BLaER1 (cell line): ENCODE results near the gene MEGF9.
"Not testable (repeated sequence)": the region's sequence is repeated elsewhere in the genome, so short reads cannot be mapped to it uniquely, and the experiment has no call there.

ENCODE experiments used
- H3K27ac ChIP-seq: shearing (Covaris generic); formaldehyde crosslinking; 2 replicates; pipeline ENCODE4 v1.8.1; 2022
- H3K27me3 ChIP-seq: shearing (Covaris generic); formaldehyde crosslinking; 2 replicates; pipeline ENCODE4 v1.8.1; 2022
- H3K36me3 ChIP-seq: shearing (Covaris generic); formaldehyde crosslinking; 2 replicates; pipeline ENCODE4 v1.8.1; 2022
- H3K4me1 ChIP-seq: shearing (Covaris generic); formaldehyde crosslinking; 2 replicates; pipeline ENCODE4 v1.8.1; 2022
- H3K4me2 ChIP-seq: shearing (Covaris generic); formaldehyde crosslinking; 2 replicates; pipeline ENCODE4 v1.8.1; 2022
- H3K4me3 ChIP-seq: shearing (Covaris generic); formaldehyde crosslinking; 2 replicates; pipeline ENCODE4 v1.8.1; 2022
- H3K9ac ChIP-seq: shearing (Covaris generic); formaldehyde crosslinking; 2 replicates; pipeline ENCODE4 v1.8.1; 2022
- H3K9me3 ChIP-seq: shearing (Covaris generic); formaldehyde crosslinking; 2 replicates; pipeline ENCODE4 v1.8.1; 2022
- H4K20me1 ChIP-seq: shearing (Covaris generic); formaldehyde crosslinking; 2 replicates; pipeline ENCODE4 v1.8.1; 2022
- Cebpa-rat ChIP-seq: shearing (Covaris generic); IDR thresholded peaks from 2 replicates; pipeline ENCODE4 v1.8.1; 2022

MEGF9 gene

DNA sequence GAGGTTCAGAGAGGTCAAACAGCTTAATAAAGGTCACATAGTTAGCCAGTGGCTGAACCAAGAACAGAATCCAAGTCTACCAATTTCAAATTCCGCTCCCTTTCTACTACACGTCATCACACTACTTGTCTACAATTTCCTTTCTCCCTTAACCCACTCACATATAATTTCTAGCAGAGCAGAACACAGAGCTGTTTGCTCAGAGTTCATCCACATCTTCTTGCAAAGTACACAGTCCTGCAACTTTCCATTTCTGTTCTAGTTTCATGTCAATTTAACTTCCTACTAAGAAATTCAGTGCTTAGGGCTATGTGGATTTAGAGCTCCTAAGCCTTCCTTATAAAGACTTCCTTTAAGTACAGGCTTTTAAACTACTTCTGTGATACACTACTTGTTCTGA, 61.3 kb downstream of the MEGF9 start:
- H3K4me3 ChIP-seq: no peak overlapping the region
- H3K27ac ChIP-seq: no peak overlapping the region
- no peak for TF ChIP-seq Cebpa-rat
- no peaks in the 10 kb centered on the region for H3K9me3 ChIP-seq
- H3K27me3 ChIP-seq: no peaks in the 10 kb centered on the region
- peaks cover 4% of the 10 kb centered on the region for H3K36me3 ChIP-seq
- H4K20me1 ChIP-seq: no peaks in the 10 kb centered on the region
- no peaks in the 10 kb centered on the region for H3K4me1 ChIP-seq
- H3K9ac ChIP-seq: no peak overlapping the region
- no peak overlapping the region for H3K4me2 ChIP-seq

DNA sequence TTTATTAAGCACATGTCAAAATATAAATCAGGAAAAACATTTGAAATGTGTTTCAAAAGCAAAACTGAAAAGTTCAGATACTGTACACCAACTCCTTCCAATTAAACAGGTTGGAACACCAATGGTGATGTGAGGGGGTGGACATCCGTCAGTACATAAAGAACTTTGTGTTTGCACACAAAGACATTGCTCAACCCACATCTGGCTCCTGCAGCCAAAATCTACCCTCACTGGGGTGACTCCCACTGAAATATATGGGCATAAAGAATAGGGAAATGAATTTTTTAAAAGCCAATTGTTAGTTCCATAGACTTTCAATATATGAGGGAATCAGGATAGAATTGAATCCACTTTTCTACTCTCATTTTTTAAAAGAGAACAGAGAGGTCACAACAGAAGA, 63.9 kb downstream of the MEGF9 start:
- TF ChIP-seq Cebpa-rat: no peak
- H3K36me3 ChIP-seq: peaks cover 4% of the 10 kb centered on the region

DNA sequence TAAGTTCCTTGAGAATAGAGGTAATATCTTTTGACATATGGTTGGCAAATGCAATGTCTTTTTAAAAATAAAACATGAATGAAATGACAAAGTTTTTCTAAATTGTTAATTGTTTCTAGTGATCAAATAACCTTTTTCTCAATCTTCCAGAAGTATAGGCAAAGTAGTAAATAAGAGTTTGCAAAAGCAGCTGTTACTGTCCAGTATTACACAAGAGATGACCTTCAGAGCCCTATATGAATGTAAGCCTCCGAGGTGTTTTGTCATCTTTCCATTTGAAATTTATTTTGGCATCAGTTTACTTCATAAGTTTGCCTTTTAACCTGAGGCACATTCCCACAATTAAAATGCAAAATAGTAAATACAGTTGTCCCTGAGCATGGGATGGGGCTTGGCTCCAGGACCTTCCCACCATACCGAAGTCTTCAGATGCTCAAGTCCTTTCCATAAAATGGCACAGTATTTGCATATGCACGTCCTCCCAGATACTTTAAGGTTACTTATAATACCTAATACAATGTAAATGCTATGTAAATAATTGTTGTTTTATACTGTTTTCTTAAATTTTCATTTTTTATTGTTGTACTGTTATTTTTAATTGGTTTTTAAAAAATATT, 65.6 kb downstream of the MEGF9 start:
- Histone ChIP-seq H3K4me3 (no peak overlapping the region), H3K9ac (no peak overlapping the region), H3K4me2 (no peak overlapping the region), H3K27me3 (no peaks in the 10 kb centered on the region), H3K27ac (no peak overlapping the region), H3K4me1 (no peaks in the 10 kb centered on the region), H4K20me1 (no peaks in the 10 kb centered on the region), H3K9me3 (no peaks in the 10 kb centered on the region), H3K36me3 (peaks cover 4% of the 10 kb centered on the region)
- no peak for TF ChIP-seq Cebpa-rat

More for the DNA sequence above, 63.9 kb downstream of the MEGF9 start:
- no peaks in the 10 kb centered on the region for H4K20me1 ChIP-seq
- no peak overlapping the region for H3K9ac ChIP-seq
- no peaks in the 10 kb centered on the region for H3K9me3 ChIP-seq
- H3K4me1 ChIP-seq: no peaks in the 10 kb centered on the region
- H3K4me2 ChIP-seq: no peak overlapping the region
- H3K27me3 ChIP-seq: no peaks in the 10 kb centered on the region
- no peak overlapping the region for H3K4me3 ChIP-seq
- no peak overlapping the region for H3K27ac ChIP-seq

DNA sequence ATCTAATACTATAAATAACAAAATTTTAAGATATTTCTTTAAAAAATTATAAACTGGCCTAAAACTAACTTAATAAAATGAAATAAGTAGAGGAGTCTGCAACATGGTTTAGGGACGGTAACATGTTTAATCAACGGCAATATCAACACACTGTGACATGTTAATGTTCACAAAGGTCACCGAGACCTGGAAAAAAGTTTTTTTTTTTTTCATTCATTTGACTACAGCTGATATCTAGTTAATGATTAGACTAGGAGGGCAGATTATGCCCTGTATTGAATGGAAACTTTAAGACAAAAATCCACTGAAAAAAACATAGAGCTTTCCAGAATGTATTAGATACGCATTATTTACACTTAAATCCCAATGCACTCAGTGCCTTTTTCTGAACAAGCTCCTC, 67.3 kb downstream of the MEGF9 start:
- Histone ChIP-seq H3K9ac (no peak overlapping the region), H3K27ac (no peak overlapping the region), H3K27me3 (no peaks in the 10 kb centered on the region), H3K9me3 (no peaks in the 10 kb centered on the region), H3K4me2 (no peak overlapping the region), H3K36me3 (peaks cover 4% of the 10 kb centered on the region), H3K4me1 (no peaks in the 10 kb centered on the region), H3K4me3 (no peak overlapping the region), H4K20me1 (no peaks in the 10 kb centered on the region)
- TF ChIP-seq Cebpa-rat: no peak

DNA sequence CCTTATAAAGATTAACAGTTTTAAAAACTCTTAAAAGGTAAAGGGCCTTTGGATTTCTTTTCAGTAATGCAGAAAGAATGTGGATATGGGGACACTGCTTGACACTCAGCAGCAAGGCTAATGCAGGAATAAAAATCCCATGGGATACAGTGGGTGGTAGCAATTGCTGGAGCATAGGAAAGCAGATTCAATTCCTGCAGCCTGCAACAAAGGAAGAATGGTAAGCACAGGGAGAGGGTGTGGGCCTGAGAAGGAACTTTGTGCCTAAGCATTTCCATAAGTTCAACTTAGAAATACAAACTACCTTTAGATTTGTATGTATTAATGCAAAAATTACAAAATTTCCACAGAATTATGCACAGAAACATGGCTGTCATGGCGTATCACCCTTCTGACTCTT, 68.5 kb downstream of the MEGF9 start:
- no peak overlapping the region for H3K4me3 ChIP-seq
- no peak overlapping the region for H3K9ac ChIP-seq
- H3K4me1 ChIP-seq: no peaks in the 10 kb centered on the region
- H3K9me3 ChIP-seq: peaks cover 6% of the 10 kb centered on the region; the same call in 1 of the 2 replicates
- no peak for TF ChIP-seq Cebpa-rat
- H4K20me1 ChIP-seq: no peaks in the 10 kb centered on the region
- peaks cover 11% of the 10 kb centered on the region for H3K36me3 ChIP-seq
- H3K4me2 ChIP-seq: no peak overlapping the region
- H3K27ac ChIP-seq: no peak overlapping the region
- no peaks in the 10 kb centered on the region for H3K27me3 ChIP-seq

DNA sequence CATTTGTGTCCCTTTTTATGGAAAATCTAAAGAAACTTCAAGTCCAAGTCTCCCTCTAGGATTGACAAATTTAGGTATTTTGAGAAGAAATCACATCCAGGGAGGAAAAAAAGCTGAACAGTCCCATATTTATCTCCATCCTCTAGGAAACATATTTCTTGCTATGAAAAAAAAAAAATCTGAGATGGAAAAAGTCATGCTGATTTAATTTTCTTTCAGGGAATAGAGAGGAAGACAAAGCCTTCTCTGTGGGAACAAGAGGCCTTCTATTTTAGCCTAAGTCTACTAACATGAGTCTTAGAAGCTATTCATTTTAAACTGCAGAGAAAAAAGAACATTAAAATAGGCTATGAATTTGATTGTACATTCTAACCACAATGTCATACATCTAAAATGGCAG, 71.2 kb downstream of the MEGF9 start:
- H3K27ac ChIP-seq: no peak overlapping the region
- no peak overlapping the region for H3K9ac ChIP-seq
- H3K4me3 ChIP-seq: no peak overlapping the region
- H3K27me3 ChIP-seq: no peaks in the 10 kb centered on the region
- peaks cover 10% of the 10 kb centered on the region; the same call in 1 of the 2 replicates for H3K36me3 ChIP-seq
- peaks cover 6% of the 10 kb centered on the region; the same call in 1 of the 2 replicates for H3K9me3 ChIP-seq
- H3K4me2 ChIP-seq: no peak overlapping the region
- no peak for TF ChIP-seq Cebpa-rat
- no peaks in the 10 kb centered on the region for H4K20me1 ChIP-seq
- no peaks in the 10 kb centered on the region for H3K4me1 ChIP-seq

DNA sequence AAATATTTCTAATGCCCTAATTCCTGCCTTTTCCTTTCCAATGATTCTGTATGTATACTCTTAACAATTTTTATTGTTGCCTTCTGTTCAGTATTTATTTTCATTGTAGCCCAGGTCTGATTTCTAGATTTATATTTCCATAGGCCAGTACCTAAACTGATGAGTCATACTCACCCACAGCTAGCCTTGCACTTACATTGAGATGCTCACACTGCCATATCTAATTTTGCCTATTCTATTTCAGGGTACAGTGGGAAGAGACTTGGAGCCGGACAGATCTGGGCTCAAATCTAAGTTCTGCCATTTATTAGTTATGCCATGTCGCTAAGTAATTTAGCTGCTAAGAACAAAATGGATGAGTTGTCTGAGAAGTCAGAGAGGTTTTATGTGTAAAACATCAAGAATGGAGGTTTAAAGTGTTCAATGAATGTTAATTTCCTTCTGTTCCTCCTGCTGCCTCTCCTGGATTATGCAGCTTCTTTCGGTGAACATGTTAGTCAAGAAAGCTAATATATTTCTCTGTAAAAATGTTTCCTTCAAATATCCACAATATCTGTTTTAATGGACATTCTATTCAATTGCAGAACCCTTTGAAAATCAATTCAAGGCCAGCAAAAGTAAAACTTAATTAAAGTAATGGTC, 72.0 kb downstream of the MEGF9 start:
- H3K9me3 ChIP-seq: peaks cover 7% of the 10 kb centered on the region
- peaks cover 10% of the 10 kb centered on the region; the same call in 1 of the 2 replicates for H3K36me3 ChIP-seq
- no peaks in the 10 kb centered on the region for H4K20me1 ChIP-seq
- no peak overlapping the region for H3K4me3 ChIP-seq
- no peak overlapping the region for H3K9ac ChIP-seq
- no peak overlapping the region for H3K27ac ChIP-seq
- H3K4me1 ChIP-seq: no peaks in the 10 kb centered on the region
- no peak for TF ChIP-seq Cebpa-rat
- H3K4me2 ChIP-seq: no peak overlapping the region
- H3K27me3 ChIP-seq: no peaks in the 10 kb centered on the region

DNA sequence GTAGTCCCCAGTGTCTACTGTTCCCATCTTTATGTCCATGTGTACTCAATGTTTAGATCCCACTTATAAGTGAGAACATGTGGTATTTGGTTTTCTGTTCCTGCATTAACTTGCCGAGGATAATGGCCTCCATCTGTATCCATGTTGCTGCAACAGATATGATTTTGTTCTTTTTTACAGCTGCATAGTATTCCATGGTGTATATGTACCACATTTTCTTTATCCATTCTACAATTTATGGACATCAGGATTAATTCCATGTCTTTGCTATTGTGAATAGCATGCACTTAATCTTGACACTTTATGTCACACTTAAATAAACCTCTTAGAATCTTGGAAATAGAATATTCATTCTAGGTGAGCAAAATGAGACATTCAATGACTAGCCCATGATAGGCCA, 73.4 kb downstream of the MEGF9 start:
- Histone ChIP-seq H3K36me3 (peaks cover 14% of the 10 kb centered on the region), H3K9me3 (peaks cover 21% of the 10 kb centered on the region)
- not testable (repeated sequence) for H3K4me2 ChIP-seq, H3K9ac ChIP-seq, H4K20me1 ChIP-seq, H3K27me3 ChIP-seq, H3K4me3 ChIP-seq, H3K27ac ChIP-seq, H3K4me1 ChIP-seq

DNA sequence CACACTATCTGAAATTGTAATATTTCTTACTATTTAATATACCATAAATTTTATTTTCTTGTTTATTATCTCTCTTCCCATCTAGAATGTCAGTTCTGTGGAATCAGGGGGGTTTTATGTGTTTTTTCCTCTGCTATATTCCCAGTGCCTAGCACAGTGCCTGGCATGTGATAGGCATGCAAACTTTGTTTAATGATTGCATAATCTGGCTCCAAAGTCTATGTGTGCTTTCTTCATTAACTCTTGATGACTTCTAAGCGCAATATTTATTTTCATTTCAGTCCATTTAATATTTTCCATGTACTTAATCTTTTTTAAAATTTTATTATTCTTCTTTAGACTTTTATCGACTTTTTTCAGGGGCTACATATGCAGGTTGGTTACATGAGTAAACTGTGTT, 73.9 kb downstream of the MEGF9 start:
- no peak for TF ChIP-seq Cebpa-rat
- no peaks in the 10 kb centered on the region for H3K4me1 ChIP-seq
- H3K9ac ChIP-seq: no peak overlapping the region
- H3K27me3 ChIP-seq: no peaks in the 10 kb centered on the region
- H3K36me3 ChIP-seq: peaks cover 17% of the 10 kb centered on the region
- no peaks in the 10 kb centered on the region for H4K20me1 ChIP-seq
- no peak overlapping the region for H3K4me2 ChIP-seq
- H3K27ac ChIP-seq: no peak overlapping the region
- H3K4me3 ChIP-seq: no peak overlapping the region
- H3K9me3 ChIP-seq: peaks cover 26% of the 10 kb centered on the region

DNA sequence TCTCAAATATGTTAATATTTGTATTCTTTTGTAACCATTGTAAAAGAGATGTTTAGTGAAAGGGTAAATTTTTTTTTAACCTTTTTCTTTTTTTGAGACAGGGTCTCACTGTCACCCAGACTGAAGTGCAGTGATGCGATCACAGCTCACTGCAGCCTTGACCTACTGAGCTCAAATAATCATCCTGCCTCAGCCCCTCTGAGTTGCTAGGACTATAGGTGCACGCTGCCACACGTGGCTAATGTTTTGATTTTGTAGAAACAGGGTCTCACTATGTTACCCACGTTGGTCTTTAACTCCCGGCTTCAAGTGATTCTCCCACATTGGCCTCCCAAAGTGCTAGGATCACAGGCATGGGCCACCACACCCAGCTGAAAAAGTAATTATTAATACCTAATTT, 76.4 kb downstream of the MEGF9 start:
- Histone ChIP-seq H3K36me3 (peaks cover 17% of the 10 kb centered on the region), H3K4me3 (no peak overlapping the region), H3K27ac (no peak overlapping the region), H4K20me1 (no peaks in the 10 kb centered on the region), H3K4me1 (no peaks in the 10 kb centered on the region), H3K27me3 (no peaks in the 10 kb centered on the region), H3K4me2 (no peak overlapping the region), H3K9ac (no peak overlapping the region), H3K9me3 (peaks cover 34% of the 10 kb centered on the region)
- no peak for TF ChIP-seq Cebpa-rat
